IPS DF 6.9 (cell line): ENCODE data around the gene AP3B1.

Source experiments
- DNase-seq: peaks from one replicate; pipeline ENCODE4 v3.0.0-alpha.2; 2013; ENCODE audit warnings: low read depth, low spot score
- H3K27ac ChIP-seq: one replicate; pipeline ENCODE4 v1.5.1; 2013; ENCODE audit warnings: low read length, control low read depth
- H3K27me3 ChIP-seq: 2 replicates; pipeline ENCODE4 v1.6.1; 2013; ENCODE audit warnings: mild to moderate bottlenecking, low read length; ENCODE audit not compliant: control insufficient read depth, insufficient read depth
- H3K36me3 ChIP-seq: 2 replicates; pipeline ENCODE4 v1.6.1; 2013; ENCODE audit warnings: low read length; ENCODE audit not compliant: control insufficient read depth, insufficient read depth
- H3K4me1 ChIP-seq: 2 replicates; pipeline ENCODE4 v1.6.1; 2013; ENCODE audit warnings: low read length; ENCODE audit not compliant: control insufficient read depth, insufficient read depth
- H3K4me3 ChIP-seq: 2 replicates; pipeline ENCODE4 v1.5.1; 2013; ENCODE audit warnings: mild to moderate bottlenecking, low read length
- H3K9me3 ChIP-seq: 2 replicates; pipeline ENCODE4 v1.6.1; 2013; ENCODE audit warnings: low read length, inconsistent platforms; ENCODE audit not compliant: control insufficient read depth, insufficient read depth
- WGBS: extraction: QIAGEN DNeasy Blood & Tissue Kit; methylation state at CpG from one replicate; pipeline ENCODE4 v1.1.7; 2013; ENCODE audit warnings: mixed read lengths, missing lambda C conversion rate; ENCODE audit not compliant: insufficient read length, insufficient coverage; 5-methylcytosine and 5-hydroxymethylcytosine counted together

AP3B1 gene

GRCh38 chr5:77952636-77953212 lies 341.8 kb downstream of the AP3B1 start:
- no peaks in the 10 kb centered on the region for H3K9me3 ChIP-seq
- H3K36me3 ChIP-seq = no peaks in the 10 kb centered on the region
- no CpG with 5 or more reads among the region's 3 CpGs for WGBS
- no peak overlapping the region for H3K27ac ChIP-seq
- H3K4me3 ChIP-seq = no peak overlapping the region
- peaks cover 13% of the 10 kb centered on the region for H3K27me3 ChIP-seq
- no peak for DNase-seq
- peaks cover 1% of the 10 kb centered on the region; the same call in 1 of the 2 replicates for H3K4me1 ChIP-seq
